Stimulated activated CD4-positive, alpha-beta T cell treated with anti-CD3 and anti-CD28 coated beads, Interleukin-15, amount 100 ng/mL, for 24 hours (primary cell): Measurements from ENCODE around the gene CYRIA.

Source experiments
- DNase-seq: peaks from one replicate; pipeline ENCODE4 v3.0.0-alpha.2; 2020

CYRIA gene

DNA sequence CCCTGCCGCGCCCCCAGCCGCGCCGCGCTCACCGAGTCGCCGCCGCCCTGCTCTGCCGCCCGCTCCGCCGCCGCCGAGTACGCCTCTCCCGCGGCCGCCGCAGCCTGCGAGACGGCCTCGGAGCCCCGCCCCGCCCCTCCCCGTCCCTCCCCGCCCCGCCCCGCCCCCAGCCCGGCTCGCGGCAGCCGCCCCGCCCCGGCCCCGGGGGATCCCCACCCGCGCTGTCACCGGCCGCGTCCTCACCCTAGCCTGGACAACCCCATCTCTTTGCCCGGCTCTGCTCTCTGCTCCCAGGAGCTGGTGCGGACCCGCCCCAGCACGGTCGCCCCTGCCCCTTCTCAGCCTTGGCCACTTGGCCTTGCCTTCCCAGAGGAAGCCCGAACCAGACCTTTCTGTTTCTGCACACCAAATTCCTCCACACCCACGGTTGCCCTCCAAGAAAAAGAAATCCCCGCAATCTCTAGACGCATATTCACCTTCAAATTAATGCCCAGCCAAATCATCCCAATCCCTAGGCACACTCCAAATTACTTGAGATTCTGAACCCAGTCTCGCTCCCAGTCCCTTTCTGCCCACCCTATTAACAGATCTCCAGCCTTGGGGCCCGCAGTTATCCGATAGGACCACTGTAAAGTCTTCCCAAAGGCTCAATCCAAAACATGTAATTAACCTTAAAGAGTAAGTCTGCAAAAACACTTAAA is at the start of gene CYRIA:
Gene CYRIA, minus strand, starts transcription at position 87 of the 701 bp plus-strand sequence. CDS start 77,715 bp downstream, outside the sequence.
- DNase-seq = peak; percentile 64

DNA sequence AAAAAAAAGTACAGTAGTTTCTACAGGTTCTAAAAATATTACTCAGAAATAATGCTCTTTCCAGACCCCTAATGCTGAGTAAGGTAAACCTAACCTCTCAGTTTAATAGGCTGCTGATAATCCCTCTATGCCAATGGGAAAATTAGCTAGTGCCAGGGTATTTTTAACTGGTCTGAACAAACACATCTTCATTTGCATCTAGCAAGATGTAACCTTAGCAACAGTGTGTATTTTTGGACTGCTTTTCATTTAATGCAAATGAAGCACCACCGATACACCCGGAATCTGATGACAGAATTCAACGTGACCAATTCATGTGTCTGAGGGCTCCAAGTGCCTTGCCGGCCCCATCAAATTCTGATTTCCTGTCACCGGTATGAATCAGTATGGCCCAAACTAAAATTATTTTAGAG is 47.4 kb upstream of the CYRIA start:
- no peak for DNase-seq

DNA sequence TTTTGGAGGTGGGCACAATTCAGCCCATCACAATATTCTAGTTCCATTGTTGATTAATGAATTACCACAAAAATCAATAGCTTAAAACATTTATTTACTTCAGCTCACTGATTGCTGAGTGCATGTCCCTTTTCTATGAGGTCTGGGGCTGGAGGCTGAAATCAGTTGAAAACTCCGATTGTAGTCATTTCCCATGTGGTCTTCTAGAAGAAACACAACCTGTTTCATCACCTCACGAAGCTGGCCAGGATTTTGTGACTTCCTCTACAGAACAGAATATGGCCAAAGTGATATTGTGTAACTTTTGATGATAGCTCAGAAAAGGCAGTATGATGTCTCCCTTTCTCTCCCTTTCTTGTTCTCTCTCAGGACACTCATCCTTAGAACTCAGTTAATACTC is 44.1 kb upstream of the CYRIA start:
- DNase-seq = no peak

DNA sequence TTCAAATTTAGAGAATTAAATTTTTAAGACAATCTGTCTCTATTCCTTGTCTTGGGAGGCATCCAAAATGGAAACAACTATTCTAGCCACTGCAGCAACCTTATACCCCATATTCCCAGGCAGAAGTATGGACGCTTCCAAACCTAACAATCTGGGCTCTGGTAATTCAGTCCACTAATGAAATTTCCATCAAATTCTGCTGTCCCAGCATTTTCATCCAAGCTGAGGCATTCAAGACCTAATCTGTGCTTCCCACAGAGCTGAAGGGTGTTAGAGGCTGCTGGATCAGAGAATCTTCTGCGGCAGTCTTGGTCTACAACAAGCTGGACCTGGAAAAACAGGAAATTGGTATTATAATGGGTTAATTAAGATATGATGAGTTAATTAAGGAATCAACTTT is 42.5 kb upstream of the CYRIA start:
- DNase-seq = no peak

DNA sequence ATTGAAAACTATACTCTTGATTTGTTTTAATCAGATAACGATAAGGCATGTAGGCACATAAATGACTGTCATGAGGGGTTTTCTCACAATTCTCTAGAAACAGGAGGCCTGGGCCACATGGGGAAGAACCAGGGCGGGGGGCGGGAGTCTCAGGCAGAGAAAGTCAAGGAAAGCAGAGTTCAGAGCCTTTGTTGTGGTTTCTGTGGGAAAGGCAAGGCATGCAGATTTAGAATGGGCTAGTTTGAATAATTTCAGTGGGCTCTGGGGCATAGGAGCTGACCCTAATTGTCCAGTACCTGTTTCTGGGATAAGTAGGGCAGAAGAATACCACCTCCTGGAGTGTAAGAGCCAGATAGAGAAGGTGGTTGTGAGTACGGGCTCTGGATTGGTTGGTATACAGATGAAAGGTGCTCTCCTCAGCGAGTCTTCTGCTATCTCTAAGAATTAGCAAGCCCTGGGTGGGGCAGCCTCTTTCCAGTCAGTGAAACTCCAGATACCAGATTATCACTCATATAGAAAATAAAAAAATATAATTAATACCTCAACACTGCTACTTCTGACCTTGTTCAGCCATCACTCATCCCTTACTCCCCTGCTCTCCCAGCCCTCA is 41.5 kb upstream of the CYRIA start:
- no peak for DNase-seq

DNA sequence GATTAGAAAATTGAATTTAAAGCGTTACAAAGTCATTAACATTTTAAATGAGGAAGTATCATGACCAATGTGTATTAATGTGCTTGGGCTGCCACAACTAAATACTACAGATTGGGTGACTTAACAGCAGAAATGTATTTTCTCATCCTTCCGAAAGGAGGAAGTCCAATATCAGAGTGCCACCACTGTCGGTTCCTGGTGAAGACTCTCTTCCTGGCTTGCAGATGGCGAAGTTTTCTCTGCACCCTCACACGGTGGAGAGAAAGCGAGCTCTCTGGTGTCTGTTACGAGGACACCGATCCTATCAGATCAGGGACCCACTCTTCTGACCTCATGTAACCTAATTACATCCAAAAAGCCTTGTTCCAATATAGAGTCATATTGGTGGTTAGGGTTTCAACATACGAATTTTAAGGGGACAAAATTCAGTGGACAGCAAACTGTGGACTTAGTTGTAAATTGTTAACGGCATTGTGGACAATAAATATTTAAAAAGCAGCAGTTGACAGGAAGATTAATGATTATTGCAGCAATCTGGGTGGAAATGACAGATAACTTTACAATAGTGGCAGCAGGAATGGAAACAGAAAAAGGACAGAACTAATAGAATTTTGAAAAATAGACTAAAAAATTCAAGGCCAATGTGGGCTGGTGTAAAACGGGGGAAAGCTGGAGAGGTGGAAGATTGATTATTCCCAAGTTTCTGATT is 35.1 kb upstream of the CYRIA start:
- DNase-seq = no peak

DNA sequence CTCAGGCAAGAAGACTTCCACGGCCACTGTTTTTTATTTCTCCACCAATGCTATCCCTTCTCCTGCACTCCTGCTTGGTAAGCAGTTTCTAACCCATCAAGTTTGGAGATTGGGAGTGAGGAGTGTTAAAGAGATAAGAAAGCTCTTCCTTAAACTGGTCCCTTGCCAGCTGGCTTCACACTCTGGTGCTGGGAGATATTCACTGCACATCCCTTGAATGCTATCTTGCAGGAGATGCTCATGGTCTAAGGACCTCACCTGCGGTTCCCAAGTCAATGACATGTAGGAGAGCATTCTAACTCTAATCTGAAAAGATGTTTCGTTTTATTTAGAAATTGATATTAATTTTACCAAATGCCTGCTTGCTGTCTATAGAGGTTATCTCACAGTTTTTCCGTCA is 28.2 kb upstream of the CYRIA start:
- DNase-seq = no peak

DNA sequence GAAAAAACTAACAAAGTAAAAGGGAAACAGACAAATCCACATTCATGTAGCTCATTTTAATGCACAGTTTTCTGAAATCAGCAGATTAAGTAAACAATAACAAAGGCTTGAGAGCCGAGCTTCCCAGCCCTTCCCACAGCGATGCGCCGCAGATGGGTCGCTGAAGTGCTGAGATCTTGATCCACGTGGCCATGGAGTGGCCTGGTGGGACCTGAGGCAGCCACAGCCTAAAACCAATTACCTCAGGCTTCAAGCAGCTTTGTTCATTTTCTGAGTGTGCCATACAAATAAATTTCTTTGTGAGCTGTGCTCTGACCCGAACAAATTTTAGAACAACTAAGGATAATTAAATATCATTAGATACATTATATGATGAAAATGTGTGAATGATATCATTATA is 25.6 kb upstream of the CYRIA start:
- no peak for DNase-seq

DNA sequence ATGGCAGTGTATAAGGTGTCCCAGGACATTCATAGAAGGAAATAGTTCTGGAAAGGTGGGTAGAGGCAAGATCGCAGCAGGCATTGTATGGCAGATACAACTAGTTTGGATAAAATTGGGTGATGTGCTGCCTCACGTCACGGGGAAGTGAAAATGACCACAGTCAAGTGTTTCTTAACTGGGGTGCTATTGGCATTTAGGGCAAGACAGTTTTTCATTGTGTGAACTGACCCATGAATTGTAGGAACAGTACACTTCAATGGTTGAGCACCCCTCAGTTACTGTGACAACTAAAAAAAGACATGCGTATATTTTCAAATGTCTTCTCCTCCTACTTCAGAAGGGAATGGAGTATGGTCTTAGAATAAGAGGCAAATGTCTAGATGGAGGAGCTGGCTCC is 22.3 kb upstream of the CYRIA start:
- no peak for DNase-seq

DNA sequence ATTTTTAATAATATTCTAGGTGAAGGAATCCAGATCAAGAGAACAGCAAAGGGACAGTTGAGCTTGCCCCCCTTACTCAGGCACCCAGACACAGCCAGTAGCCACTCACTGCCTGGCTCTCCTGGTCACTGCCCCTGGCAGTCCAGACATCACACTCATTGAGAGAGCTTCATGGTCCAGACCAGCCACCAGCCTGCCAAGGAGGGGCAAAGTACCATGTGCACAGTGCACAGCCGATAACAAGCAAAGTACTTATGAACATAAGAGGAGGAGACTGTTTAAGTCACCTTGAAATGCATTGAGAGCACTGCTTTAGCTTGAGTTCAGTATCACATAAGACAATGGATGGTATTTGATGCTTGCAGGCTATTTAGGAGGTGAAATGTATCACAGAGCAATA is 21.6 kb upstream of the CYRIA start:
- DNase-seq = no peak

DNA sequence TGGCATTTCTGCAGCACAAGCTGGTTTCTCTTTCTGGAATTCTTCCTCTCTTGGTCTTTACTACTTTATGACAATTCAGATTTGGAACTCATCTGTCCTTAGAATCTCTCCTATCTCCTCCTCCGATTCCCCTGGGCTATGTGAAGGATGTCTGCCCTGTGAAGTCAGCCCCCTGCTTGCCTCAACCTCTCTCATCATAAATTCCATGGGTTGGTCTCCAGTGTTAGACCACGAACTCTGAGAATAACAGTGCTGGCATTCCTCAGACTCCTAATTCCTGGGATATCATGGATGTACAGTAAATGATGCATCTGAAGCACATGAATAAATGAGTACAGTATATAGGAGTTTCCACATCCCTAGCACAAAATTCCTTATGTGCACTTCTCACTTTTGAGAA is 21.0 kb upstream of the CYRIA start:
- no peak for DNase-seq

DNA sequence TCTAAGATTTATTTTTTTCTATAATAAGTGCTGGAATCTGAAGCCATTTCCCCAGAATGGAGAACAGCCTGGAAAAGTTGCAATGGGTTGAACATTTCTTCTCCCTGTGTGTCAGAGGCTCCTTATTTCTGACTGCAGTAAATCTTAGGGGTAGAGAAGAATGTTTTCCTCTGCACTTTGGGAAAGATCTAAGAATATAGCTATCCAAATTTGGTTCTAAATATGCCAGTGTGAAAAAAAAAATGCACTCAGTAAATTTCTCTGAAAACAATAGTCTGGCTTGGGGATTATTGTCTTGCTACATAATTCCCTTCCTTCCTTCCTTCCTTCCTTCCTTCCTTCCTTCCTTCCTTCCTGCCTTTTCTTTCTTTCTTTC is 19.7 kb upstream of the CYRIA start:
- DNase-seq = no peak

DNA sequence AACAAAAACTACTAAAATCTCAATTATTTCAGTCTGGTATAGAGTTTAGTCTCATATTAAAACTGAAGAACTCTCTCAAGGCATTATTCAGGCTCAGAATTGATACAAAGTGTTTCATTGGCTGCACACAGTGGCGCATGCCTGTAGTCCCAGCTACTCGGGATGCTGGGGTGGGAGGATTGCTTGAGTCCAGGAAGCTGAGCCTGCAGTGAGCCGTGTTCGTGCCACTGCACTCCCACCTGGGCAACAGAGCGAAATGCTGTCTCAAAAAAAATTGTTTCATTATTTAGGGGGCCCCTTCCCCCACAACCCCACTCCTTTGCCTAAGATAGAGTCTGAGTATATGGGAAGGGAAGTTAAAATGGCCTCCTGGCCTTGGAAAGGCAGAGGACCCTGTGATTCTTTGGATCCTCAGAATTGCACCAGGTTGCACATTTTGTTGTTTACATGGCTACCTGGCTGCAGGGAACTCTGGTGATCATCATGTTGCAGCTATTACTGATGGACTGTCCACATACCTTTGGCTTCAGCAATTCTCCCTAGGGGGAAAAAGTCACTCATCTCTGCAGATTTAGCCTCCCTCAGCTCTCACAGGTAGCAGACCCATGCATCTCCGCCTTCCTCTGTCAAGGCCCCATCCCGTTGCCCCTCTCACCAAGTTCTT is 19.2 kb upstream of the CYRIA start:
- DNase-seq = no peak

DNA sequence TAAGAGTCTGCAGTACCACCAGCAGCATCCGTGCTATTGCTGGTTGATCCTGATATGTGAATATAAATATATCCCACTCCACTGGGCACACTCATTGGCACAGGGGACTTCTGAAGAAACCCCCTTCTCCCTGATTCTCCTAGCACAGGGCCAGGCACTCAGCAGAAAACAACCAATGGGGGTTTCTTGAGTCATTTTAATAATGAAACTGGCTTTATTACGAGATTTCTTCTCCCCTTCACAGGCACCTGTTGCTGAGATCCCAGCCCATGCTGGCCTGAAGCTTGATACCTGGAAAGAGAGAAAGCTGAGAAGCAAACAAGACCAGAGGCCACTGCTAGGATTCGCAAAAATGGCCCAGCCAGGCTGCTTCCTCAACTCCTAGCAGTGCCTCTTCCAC is 17.9 kb upstream of the CYRIA start:
- DNase-seq = no peak

DNA sequence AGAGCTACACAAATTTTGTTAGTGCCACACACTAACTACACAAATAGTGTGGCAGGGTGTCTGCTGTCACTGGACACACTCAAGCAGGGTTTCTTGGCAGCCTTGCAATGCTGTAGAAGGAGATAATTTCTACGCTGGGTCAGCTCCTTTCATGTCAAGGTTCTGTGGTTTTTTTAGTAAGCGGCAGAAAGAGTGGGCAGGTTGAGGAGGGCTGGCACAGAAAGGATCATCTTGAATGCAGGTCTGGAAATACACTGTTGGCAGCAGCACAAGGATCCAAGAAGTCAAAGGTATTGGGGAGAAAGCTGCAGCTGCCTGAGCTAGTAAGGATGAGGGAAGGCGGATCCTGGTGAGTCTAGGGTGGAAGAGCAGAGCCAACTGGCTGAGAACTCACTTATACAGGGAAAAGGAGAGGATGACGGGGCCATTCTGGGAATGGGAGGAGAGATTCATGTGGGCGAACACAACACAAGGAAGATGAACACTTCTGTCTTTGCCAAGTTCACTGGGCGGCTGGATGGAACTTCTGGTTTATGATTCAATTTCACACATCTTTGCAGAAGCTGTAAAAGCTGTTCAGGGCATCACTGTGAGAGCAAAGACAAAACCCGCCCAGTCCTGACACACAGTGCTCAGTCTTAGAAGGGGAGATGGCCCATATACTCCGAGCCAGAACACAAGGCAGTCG is 16.9 kb upstream of the CYRIA start:
- DNase-seq = no peak

DNA sequence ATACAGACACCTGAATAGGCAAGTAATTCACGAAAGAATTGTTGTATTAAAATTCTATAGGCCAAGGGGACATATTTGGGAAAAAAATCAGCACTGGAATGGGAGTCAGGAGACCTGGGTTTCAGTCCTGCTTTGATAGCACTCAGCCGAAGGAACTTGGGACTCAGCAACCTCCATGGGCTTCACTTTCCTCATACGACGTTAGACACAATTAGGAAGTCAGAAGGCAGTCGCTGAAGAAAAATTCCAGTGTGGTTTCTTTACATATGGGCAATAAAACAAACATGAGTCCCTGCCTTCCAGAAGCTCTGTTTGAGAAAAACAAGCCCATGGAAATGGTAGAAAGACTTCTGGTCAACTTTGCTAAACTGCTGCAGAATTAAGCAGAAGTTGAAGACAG is 15.1 kb upstream of the CYRIA start:
- no peak for DNase-seq

DNA sequence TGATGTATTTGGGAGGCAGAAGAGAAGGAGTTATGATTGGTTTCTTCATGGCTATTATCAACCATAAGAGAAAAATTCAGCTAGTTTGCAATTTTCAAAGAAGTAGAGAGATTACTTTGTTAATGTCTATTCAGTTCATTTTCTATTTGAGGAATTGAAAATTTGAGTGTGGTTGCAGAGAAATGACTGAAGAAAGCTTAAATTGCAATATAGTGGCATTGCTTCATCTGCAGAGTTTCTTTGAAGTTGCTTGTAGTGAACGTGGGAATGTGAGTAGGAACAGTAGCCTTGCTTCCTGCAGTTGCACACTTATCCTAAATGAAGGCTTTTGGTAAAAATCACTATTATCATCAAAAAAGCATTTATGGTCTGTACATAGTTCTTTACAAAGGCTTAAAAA is 14.7 kb upstream of the CYRIA start:
- no peak for DNase-seq

DNA sequence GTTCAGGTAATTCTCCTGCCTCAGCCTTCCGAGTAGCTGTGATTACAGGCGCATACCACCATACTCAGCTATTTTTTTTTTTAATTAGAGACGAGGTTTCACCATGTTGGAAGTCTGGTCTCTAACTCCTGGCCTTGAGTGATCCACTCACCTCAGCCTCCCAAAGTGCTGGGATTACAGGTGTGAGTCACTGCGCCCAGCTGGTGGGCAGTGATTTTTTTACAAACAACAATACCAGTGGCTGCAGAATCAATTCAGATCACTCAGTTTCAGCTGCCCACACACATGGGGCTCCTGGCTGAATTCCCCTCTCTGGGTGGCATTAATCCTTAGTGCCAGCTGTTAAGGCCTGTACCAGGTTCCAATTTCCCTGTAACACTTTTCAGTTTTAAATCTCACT is 13.3 kb upstream of the CYRIA start:
- DNase-seq = no peak

DNA sequence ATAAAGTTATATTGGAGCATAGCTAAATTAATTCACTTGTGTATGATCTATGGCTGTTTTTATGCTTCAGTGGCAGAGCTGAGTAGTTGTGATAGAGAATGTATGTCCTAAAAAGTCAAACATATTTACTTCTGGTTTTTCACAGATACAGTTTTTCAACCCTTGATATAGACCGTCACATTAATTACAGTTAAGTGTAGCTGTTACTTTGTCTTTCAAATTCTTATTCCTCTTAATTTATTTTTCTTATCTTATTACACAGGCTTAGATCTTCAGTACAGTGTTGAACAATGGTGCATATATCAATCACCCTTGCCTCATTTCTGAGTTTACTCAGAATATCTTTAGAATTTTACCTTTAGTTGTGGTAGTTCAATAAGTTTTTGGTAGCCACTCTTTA is 12.2 kb upstream of the CYRIA start:
- DNase-seq = no peak

DNA sequence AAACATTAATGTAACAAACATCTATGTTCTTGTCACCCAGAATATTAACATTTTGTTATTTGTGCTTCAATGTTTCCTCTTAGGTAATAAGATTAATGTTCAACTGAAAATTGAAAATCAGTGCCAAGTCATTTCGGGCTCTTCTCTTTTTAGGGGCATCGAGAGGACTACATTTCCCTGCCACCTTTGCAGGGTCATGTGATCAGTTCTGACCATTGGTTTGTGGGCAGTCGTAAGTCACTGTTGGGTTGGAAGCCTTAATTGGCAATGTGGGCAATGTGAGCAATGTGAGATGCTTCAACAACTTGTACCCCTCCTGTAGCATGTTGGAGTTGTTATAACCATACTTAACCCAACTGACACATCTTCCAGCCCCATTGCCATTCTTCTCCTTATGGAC is 10.1 kb upstream of the CYRIA start:
- no peak for DNase-seq

DNA sequence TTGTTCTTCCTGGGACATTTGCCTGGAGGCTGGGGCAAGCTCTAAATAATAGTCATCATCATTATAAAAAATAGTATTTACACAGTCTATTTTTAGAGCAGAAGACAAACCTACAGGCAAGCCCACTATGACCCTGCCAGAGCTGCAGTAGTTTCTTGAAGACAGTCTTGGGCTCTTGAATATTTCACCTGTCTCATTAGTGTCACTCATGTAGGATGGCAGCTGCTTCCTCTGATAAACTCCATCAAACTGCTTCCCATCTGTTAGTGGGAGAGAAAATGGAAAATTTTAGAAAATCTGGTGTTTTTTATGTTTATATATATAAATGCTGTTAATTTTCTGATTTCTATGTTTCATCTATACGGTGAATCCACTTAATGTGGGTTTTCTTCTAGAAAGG is 8.5 kb upstream of the CYRIA start:
- DNase-seq = no peak

DNA sequence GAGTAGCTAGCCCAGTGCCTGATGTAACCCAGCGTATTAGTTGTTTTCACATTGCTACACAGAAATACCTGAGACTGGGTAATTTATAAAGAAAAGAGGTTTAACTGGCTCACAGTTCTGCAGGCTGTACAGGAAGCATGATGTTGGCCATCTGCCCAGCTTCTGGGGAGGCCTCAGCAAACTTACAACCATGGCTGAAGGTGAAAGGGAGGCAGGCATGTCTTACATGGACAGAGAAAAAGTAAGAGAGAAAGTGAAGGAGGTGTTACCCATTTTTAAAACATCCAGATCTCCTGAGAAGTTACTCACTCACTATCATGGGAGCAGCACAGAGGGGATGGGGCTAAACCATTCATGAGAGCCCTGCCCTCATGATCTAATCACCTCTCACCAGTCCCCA is 6.1 kb upstream of the CYRIA start:
- no peak for DNase-seq

DNA sequence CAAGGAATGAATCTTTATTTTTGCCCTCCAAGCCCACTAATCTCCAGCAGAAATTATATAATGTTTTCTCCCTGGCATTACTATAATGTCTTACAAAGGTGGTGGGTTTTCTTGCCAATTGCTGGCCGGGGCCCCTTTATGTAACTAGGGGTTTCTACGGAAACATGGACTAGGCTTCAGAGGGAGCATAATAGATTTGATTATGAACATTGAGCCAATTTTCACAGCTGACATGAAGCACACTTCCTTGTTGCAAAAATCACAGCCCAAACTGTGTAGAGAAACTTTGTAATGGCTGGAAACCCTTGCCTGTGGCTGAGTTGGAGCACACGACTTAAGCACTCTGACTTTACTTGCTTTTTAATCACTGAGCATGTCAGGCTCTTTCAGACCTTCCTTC is 3.8 kb upstream of the CYRIA start:
- DNase-seq = no peak

DNA sequence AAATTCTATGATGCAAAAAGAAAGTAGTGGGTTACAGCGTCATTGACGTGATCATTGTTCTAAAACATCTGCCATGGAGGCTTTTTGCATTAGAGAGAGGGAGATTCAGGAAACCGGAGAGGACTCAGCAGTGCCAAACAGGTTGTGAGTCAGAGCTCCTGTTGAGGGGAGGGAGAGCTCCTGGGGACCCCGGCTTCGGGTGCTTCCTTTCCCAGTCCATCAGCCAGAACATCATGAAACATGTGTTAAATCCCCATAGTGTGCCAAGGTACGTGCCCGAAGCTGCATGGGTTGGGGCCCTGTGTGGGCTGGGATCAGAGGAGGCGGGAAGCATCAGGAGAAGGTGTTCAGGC is 791 bp upstream of the CYRIA start:
- DNase-seq = no peak
